Natural killer cell (primary cell): Measurements from ENCODE around the gene SLC17A4. TPM values are rescaled to one million over a fixed set of nuclear protein-coding genes. Genes with fewer than 3 reads are reported as not detected.
A peak's percentile ranks its signal among the peaks of the same experiment; 100 is the strongest.

ENCODE experiments used
- ATAC-seq, 3 donors: fragments of 150-1000 bp in 2 of 3; fragments of 200-7000 bp in 1 of 3; cut with Tn5 transposase; 1 replicate in 1 of 3; 2 replicates in 2 of 3; pipeline ENCODE4 v1.10.0; 2021; ENCODE audit warnings: mild to moderate bottlenecking in 2 of 3, moderate library complexity in 2 of 3
- DNase-seq, 2 donors: peaks; one replicate each; pipeline versions ENCODE4 v3.0.0 to v3.0.0-alpha.2; 2013 to 2021; ENCODE audit warnings: mixed read lengths in 1 of 2
- H3K27ac ChIP-seq: one replicate; pipeline ENCODE4 v1.5.1; 2013; ENCODE audit warnings: mild to moderate bottlenecking, low read length
- H3K27me3 ChIP-seq: one replicate; pipeline ENCODE4 v1.6.1; 2013; ENCODE audit warnings: low read length; ENCODE audit not compliant: control insufficient read depth, insufficient read depth
- H3K36me3 ChIP-seq: one replicate; pipeline ENCODE4 v1.6.1; 2013; ENCODE audit warnings: low read length; ENCODE audit not compliant: control insufficient read depth, insufficient read depth
- H3K4me1 ChIP-seq: one replicate; pipeline ENCODE4 v1.6.1; 2013; ENCODE audit warnings: low read length; ENCODE audit not compliant: control insufficient read depth, insufficient read depth
- H3K4me3 ChIP-seq: one replicate; pipeline ENCODE4 v1.5.1; 2013; ENCODE audit warnings: low read length
- H3K9me3 ChIP-seq: one replicate; pipeline ENCODE4 v1.6.1; 2013; ENCODE audit warnings: low read length; ENCODE audit not compliant: control insufficient read depth, insufficient read depth
- H3K27ac Mint-ChIP-seq, 2 donors: one replicate each; pipeline ENCODE4 v1.8.0; 2022; ENCODE audit warnings: mild to moderate bottlenecking in 2 of 2, mixed read lengths in 2 of 2, moderate library complexity in 1 of 2
- H3K27me3 Mint-ChIP-seq, 2 donors: one replicate each; pipeline ENCODE4 v1.8.0; 2022; ENCODE audit warnings: low read depth in 2 of 2, mixed read lengths in 2 of 2
- H3K36me3 Mint-ChIP-seq: one replicate; pipeline ENCODE4 v1.8.0; 2022; ENCODE audit warnings: mixed read lengths
- H3K4me1 Mint-ChIP-seq, 2 donors: one replicate each; pipeline ENCODE4 v1.8.0; 2022; ENCODE audit warnings: mixed read lengths in 2 of 2
- H3K4me3 Mint-ChIP-seq: one replicate; pipeline ENCODE4 v1.8.0; 2022; ENCODE audit warnings: mild to moderate bottlenecking, moderate library complexity, mixed read lengths
- H3K9me3 Mint-ChIP-seq, 2 donors: one replicate each; pipeline ENCODE4 v1.8.0; 2022; ENCODE audit warnings: mixed read lengths in 2 of 2
- CTCF ChIP-seq: fragments of 200-600 bp; IDR thresholded peaks from one replicate; pipeline ENCODE4 v1.8.0; 2022; ENCODE audit warnings: antibody characterized with exemption
- WGBS: methylation state at CpG from one replicate; pipeline ENCODE4 v1.1.7; 2013; ENCODE audit warnings: missing lambda C conversion rate; ENCODE audit not compliant: insufficient coverage; 5-methylcytosine and 5-hydroxymethylcytosine counted together
- intact Hi-C: fragments of 100-400 bp; cut with micrococcal nuclease; formaldehyde crosslinking; loops from one replicate; pipeline ENCODE4 v1.14.2; 2022
- total RNA-seq, 4 donors: library from RNA; stranded (reverse); fragments of 120-200 nt in 1 of 4; gene quantifications; one replicate each; pipeline versions ENCODE4 v1.2.3 to v1.2.4, GENCODE V29; 2013 to 2022

SLC17A4 gene
- total RNA-seq, 3 donors from 2014 or later (not counting 1 experiment from before 2014, with no cell fraction given), result not detected

- no peak for TF ChIP-seq CTCF
- Mint-ChIP-seq H3K27me3 (peaks cover 4 to 9% of the 10 kb centered on the region in 2 donors), H3K27ac (no peak overlapping the region), H3K36me3 (no peaks in the 10 kb centered on the region), H3K4me1 (no peaks in the 10 kb centered on the region), H3K9me3 (no peaks in the 10 kb centered on the region), H3K4me3 (no peak overlapping the region)
- 95% methylated on average over 1 of the region's 1 CpG for WGBS
- H3K27ac ChIP-seq, result no peak overlapping the region
- H3K9me3 ChIP-seq, result no peaks in the 10 kb centered on the region
- intact Hi-C loops, result loop anchor here (10.0 kb wide), 1 partner anchor 214 kb away; no protein-coding TSS in a partner anchor
- no peak overlapping the region for H3K4me3 ChIP-seq
- DNase-seq, result no peak
- H3K36me3 ChIP-seq, result no peaks in the 10 kb centered on the region
- no peaks in the 10 kb centered on the region for H3K4me1 ChIP-seq
- no peak for ATAC-seq
- H3K27me3 ChIP-seq, result no peaks in the 10 kb centered on the region
Measured at GRCh38 chr6:25781134-25781533, 26.6 kb downstream of the SLC17A4 start.

DNA sequence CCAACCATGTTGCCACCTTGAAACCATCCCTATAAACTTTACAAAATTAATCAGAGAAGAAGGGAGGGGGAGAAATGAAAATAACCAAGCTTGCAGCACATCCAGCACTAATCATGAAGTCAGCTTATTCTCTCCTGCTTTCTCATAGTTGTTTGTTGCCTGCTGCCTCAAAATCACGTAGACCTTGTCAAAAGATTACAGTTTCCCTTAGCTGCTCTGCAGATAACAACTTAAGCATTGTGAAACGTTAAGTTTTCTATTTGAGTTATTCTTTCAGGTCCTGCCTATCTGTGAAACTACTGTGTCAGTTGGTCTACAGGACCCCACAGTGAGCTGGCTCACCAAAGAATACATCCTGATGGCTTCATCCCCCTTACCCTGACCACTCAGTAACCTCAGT lies 32.9 kb downstream of the SLC17A4 start:
- DNase-seq (no peak), ATAC-seq (no peak)
- Histone ChIP-seq H3K4me3 (no peak overlapping the region), H3K27me3 (no peaks in the 10 kb centered on the region), H3K27ac (no peak overlapping the region), H3K4me1 (no peaks in the 10 kb centered on the region), H3K9me3 (no peaks in the 10 kb centered on the region), H3K36me3 (no peaks in the 10 kb centered on the region)
- intact Hi-C loops, result loop anchor here (10.0 kb wide), 1 partner anchor 207 kb away; no protein-coding TSS in a partner anchor
- no peaks in the 10 kb centered on the region for H3K9me3 Mint-ChIP-seq
- no peak for TF ChIP-seq CTCF
- H3K36me3 Mint-ChIP-seq, result no peaks in the 10 kb centered on the region
- no peak overlapping the region for H3K27ac Mint-ChIP-seq
- H3K4me3 Mint-ChIP-seq, result no peak overlapping the region
- H3K27me3 Mint-ChIP-seq, result peaks cover 0 to 4% of the 10 kb centered on the region in 2 donors
- H3K4me1 Mint-ChIP-seq, result peaks cover 0 to 3% of the 10 kb centered on the region in 2 donors
- whole genome bisulfite sequencing, result 76% methylated on average over 2 of the region's 2 CpGs

- no peak overlapping the region for H3K27ac ChIP-seq
- Mint-ChIP-seq H3K27ac (no peak overlapping the region), H3K4me3 (no peak overlapping the region), H3K36me3 (no peaks in the 10 kb centered on the region), H3K27me3 (peaks cover 0 to 4% of the 10 kb centered on the region in 2 donors), H3K9me3 (no peaks in the 10 kb centered on the region), H3K4me1 (peaks cover 0 to 3% of the 10 kb centered on the region in 2 donors)
- H3K36me3 ChIP-seq, result no peaks in the 10 kb centered on the region
- peak; percentile 30 for TF ChIP-seq CTCF
- ATAC-seq (peak; percentile 48 to 55 (median 54)), DNase-seq (peak in 1 of 2 donors; percentile 68)
- no peaks in the 10 kb centered on the region for H3K27me3 ChIP-seq
- H3K4me1 ChIP-seq, result no peaks in the 10 kb centered on the region
- no peak overlapping the region for H3K4me3 ChIP-seq
- intact Hi-C loops, result loop anchor here (1.0 to 10.0 kb wide), 3 partner anchors 102 to 206 kb away; no protein-coding TSS in a partner anchor
- WGBS, result 68% methylated on average over 4 of the region's 4 CpGs
- no peaks in the 10 kb centered on the region for H3K9me3 ChIP-seq
Measured at GRCh38 chr6:25788305-25788922, 33.9 kb downstream of the SLC17A4 start.
